Measurements from ENCODE around the gene VAPA. TPM values are rescaled to one million over a fixed set of nuclear protein-coding genes. Genes with fewer than 3 reads are reported as not detected.
A peak's percentile ranks its signal among the peaks of the same experiment; 100 is the strongest.

VAPA gene
- polyA plus RNA-seq, 3 donors = 106 to 393 (median 334) TPM

DNA sequence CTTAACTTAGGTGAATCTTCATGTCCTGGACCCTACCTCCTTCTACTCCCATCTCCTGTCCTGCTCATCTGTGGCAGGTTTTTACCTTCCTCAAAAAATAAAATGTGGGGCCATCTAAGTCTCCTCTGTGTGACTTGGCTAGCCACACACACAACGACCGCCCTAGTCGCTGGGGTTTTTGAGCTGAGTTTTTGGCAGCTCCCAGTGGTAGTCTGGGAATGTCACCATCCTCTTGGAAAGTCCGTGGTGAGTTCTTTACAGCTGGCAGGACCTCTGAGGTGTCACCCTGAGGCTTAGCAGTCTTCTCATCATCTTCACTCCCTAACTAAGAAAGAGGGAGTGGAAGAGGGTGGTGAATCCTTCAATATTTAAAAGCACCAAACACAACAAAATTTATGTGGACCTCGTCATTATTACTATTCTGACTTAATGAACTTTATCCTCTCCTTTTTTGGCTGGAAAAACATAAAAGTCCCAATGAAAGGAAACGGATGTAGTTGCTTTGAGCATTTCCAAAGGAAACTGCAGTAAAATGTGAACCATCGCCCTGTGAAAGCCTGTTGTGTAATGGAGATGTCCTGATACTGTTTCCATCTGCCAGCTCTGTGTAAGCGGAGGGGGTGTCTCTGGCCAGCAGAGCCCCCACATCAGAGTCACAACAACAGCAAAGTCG, 78.6 kb downstream of the VAPA start:
- H3K9ac ChIP-seq (ENCODE audit: insufficient read depth, low read length, poor library complexity, severe bottlenecking) = no peak overlapping the region
- H3K36me3 ChIP-seq (replicated peaks in 1 of 2; ENCODE audit: control insufficient read depth in 1 of 2, insufficient read depth in 2 of 2, low read length in 2 of 2) = no peaks in the 10 kb centered on the region
- H3K27ac ChIP-seq (ENCODE audit: low read depth in 1 of 2, low read length in 2 of 2) = no peak overlapping the region
- WGBS (ENCODE audit: insufficient coverage) = 89% methylated on average over 3 of the region's 9 CpGs
- H3K4me1 ChIP-seq (ENCODE audit: control insufficient read depth in 1 of 2, insufficient read depth in 2 of 2, low read length in 2 of 2) = peaks cover 29 to 30% of the 10 kb centered on the region in 2 donors
- H3K4me1 Mint-ChIP-seq = peaks cover 34% of the 10 kb centered on the region
- H3K79me2 ChIP-seq (ENCODE audit: insufficient read depth, low read length) = no peaks in the 10 kb centered on the region
- intact Hi-C loops (cut with micrococcal nuclease) = no loop called here
- no peak for DNase-seq
- peaks cover 0 to 2% of the 10 kb centered on the region in 2 donors for H3K36me3 Mint-ChIP-seq
- H3K4me3 Mint-ChIP-seq = peak overlapping the region in 1 of 2 donors; percentile 66
- H3K9me3 Mint-ChIP-seq = peaks cover 0 to 12% (median 1%) of the 10 kb centered on the region in 7 donors
- H3K4me2 ChIP-seq (replicated peaks; ENCODE audit: extremely low read depth, low read length, poor library complexity, severe bottlenecking) = no peak overlapping the region
- no peak overlapping the region for H3K4me3 ChIP-seq (replicated peaks in 1 of 3; ENCODE audit: low read depth in 2 of 3, low read length in 3 of 3)
- no peak overlapping the region for H2AFZ ChIP-seq (ENCODE audit: insufficient read depth, low read depth, low read length, poor library complexity, severe bottlenecking)
- H3K9me3 ChIP-seq (replicated peaks in 1 of 2; ENCODE audit: control insufficient read depth in 1 of 2, insufficient read depth in 1 of 2, low read length in 2 of 2) = peaks cover 2 to 6% of the 10 kb centered on the region in 2 donors
- TF ChIP-seq, protein P1, sequence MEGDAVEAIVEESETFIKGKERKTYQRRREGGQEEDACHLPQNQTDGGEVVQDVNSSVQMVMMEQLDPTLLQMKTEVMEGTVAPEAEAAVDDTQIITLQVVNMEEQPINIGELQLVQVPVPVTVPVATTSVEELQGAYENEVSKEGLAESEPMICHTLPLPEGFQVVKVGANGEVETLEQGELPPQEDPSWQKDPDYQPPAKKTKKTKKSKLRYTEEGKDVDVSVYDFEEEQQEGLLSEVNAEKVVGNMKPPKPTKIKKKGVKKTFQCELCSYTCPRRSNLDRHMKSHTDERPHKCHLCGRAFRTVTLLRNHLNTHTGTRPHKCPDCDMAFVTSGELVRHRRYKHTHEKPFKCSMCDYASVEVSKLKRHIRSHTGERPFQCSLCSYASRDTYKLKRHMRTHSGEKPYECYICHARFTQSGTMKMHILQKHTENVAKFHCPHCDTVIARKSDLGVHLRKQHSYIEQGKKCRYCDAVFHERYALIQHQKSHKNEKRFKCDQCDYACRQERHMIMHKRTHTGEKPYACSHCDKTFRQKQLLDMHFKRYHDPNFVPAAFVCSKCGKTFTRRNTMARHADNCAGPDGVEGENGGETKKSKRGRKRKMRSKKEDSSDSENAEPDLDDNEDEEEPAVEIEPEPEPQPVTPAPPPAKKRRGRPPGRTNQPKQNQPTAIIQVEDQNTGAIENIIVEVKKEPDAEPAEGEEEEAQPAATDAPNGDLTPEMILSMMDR (IDR thresholded peaks at IDR 0.05) = no peak
- H3K27me3 ChIP-seq (ENCODE audit: control insufficient read depth in 2 of 2, insufficient read depth in 2 of 2, low read length in 2 of 2) = no peaks in the 10 kb centered on the region
- peak overlapping the region in 1 of 7 donors; percentile 49 for H3K27ac Mint-ChIP-seq
- H4K20me1 ChIP-seq (ENCODE audit: insufficient read depth, low read length) = no peaks in the 10 kb centered on the region
- peaks cover 6 to 11% (median 9%) of the 10 kb centered on the region in 3 donors for H3K27me3 Mint-ChIP-seq (ENCODE audit: low read depth in 3 of 3)

DNA sequence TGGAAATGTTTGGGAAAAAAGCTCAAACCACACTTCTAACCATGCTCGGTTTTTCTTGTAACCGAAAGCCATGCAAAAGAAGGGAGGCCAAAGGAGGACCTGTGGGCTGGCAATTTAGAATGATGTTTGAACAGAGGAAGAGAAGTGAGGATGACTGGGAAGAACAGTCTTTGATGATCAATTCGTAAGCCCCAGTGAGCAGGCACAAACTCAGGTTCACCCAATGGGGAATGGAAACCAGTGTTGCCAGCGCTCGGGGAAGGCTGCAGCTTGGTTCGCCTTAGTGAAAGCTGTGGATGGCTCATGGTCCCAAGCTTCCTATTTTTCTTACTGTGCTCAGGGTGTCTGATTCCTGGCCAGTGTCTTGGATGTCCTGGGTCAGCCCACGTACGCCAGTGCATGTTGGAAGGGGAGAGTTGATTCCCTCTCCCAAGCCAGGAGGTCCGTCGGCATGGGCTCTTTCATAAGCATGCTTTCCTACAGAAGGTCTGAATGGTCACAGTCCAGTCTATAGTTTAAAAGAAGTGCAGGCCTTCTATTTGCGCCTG, 79.2 kb downstream of the VAPA start:
- intact Hi-C loops (cut with micrococcal nuclease) = no loop called here

More for the DNA sequence above, 79.2 kb downstream of the VAPA start:
- TF ChIP-seq, protein P1 (IDR thresholded peaks at IDR 0.05) = no peak
- Mint-ChIP-seq H3K4me3 (peak overlapping the region in 1 of 2 donors; percentile 49), H3K36me3 (peaks cover 0 to 1% of the 10 kb centered on the region in 2 donors), H3K9me3 (peaks cover under 1 to 18% (median 6%) of the 10 kb centered on the region in 7 donors), H3K27ac (peak overlapping the region in 1 of 7 donors; percentile 49), H3K27me3 (ENCODE audit: low read depth in 3 of 3) (peaks cover 6 to 11% (median 9%) of the 10 kb centered on the region in 3 donors), H3K4me1 (peaks cover 34% of the 10 kb centered on the region)
- Histone ChIP-seq H3K79me2 (ENCODE audit: insufficient read depth, low read length) (no peaks in the 10 kb centered on the region), H3K36me3 (replicated peaks in 1 of 2; ENCODE audit: control insufficient read depth in 1 of 2, insufficient read depth in 2 of 2, low read length in 2 of 2) (no peaks in the 10 kb centered on the region), H2AFZ (ENCODE audit: insufficient read depth, low read depth, low read length, poor library complexity, severe bottlenecking) (no peak overlapping the region), H3K27me3 (ENCODE audit: control insufficient read depth in 2 of 2, insufficient read depth in 2 of 2, low read length in 2 of 2) (no peaks in the 10 kb centered on the region), H3K4me1 (ENCODE audit: control insufficient read depth in 1 of 2, insufficient read depth in 2 of 2, low read length in 2 of 2) (peaks cover 29 to 30% of the 10 kb centered on the region in 2 donors), H3K4me2 (replicated peaks; ENCODE audit: extremely low read depth, low read length, poor library complexity, severe bottlenecking) (no peak overlapping the region), H4K20me1 (ENCODE audit: insufficient read depth, low read length) (no peaks in the 10 kb centered on the region), H3K27ac (ENCODE audit: low read depth in 1 of 2, low read length in 2 of 2) (no peak overlapping the region), H3K9me3 (replicated peaks in 1 of 2; ENCODE audit: control insufficient read depth in 1 of 2, insufficient read depth in 1 of 2, low read length in 2 of 2) (peaks cover 6 to 12% of the 10 kb centered on the region in 2 donors), H3K9ac (ENCODE audit: insufficient read depth, low read length, poor library complexity, severe bottlenecking) (no peak overlapping the region), H3K4me3 (replicated peaks in 1 of 3; ENCODE audit: low read depth in 2 of 3, low read length in 3 of 3) (no peak overlapping the region)
- no peak for DNase-seq
- 97% methylated on average over 3 of the region's 11 CpGs for WGBS (ENCODE audit: insufficient coverage)

All from CD14-positive monocyte (primary cell).